ENCODE measurements around the gene RAP1B.
"Not testable (repeated sequence)": the region's sequence is repeated elsewhere in the genome, so short reads cannot be mapped to it uniquely, and the experiment has no call there.

RAP1B gene

GRCh38 chr12:68612697-68613096, 2.0 kb downstream of the RAP1B start:
- no peak for DNase-seq

DNA sequence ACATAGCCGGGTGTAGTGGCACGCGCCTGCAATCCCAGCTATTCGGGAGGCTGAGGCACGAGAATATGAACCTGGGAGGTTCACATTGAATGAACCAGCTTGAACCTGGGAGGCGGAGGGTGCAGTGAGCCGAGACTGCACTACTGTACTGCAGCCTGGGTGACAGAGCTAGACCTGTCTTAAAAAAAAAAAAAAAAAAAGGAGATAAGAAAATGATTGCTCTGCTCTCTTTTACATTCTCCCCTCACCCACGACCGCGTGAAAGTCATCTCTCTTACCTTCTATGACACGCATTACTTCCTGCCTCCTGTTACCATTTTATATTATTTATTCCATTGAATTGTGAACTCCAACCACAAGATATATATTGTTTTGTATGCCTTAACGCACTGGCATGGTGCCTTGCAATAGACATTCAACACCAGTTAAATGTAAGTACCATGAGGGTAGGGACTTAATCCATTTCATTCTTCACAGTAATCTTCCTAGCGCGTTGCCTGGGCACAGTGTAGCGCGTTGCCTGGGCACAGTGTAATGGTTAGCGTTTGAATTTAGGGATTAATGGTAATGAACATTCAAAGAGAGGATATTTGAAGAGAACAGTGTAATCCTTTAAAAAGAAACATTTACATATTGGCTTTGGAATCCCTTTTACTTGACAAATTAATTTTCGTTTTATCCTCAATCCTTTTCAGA, 2.7 kb downstream of the RAP1B start:
- DNase-seq: no peak

DNA sequence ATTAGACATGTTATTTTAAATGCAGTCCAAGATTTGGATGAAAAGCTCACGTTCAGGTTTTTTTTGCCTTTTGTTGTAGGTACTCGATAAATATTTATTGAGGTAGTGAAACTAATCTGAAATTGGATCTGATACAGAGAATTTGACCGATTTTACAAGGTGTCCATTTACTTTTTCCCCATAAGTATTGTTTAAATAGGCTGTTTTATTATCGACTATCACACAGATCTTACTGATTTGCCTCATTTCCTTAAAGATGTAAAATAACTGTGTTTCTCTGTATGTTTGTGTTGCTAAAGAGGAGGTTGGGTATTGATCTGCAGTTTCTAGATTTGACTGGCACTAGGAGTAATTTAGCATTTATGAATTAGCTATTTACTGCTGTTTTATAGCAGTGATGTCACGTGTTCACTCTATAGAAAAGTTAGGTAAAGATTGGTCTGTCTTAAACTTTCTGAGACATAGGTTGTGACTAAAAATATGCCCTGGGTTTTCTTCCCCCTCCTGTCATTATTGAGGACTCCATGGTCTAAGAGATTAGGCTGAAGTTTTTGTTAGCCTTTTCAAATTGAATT, 3.5 kb downstream of the RAP1B start:
- no peak for DNase-seq

DNA sequence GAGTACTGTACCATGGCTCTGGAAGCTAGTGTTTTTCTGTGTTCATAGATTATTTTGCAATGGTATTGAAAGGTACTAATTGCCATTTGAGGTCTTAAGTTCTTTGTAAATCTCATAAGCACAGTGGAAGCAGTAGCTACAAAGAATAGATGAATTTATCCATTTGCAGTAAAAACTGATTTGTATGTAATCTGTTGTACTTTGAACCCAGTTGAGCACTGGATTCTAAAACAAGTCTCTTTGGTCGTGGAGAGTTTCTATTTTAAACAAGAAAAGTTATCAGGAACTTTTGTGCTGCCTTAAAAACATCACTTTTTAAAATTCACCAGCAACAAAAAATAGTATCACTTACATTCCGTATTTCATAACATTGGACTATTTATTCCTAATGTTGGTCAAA, 4.1 kb downstream of the RAP1B start:
- DNase-seq: no peak

DNA sequence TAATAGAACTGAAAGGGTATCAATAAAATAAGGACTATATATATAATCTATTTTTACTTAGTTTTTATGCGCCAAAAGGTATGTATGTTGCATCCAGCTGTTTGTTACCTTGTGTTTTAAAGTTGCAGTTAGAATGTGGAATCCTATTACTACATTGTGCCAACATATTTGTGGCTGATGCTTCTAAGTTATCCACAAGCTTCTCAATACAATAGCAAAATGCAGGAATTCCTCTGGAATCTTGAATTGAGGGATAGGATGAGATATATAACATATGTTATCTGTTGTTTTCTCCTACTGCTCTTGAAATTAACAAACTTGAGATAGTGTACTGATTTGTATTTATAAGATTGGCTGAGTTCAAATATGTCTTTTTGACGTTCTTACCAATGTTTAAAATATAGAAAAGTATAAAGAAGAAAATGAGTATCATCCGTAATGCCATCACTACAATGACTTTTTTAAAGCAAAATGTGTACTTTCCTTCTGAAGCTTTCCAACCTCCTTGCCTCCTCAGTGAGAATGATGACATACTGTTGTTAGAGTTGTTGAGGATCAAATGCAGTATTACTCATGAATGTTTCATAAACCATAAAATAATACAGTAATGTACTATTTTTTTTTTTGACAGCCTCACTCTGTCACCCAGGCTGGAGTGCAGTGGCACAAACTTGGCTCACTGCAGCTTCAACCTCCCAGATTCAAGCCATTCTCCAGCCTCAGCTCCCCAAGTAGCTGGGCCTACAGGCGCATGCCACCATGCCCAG, 6.6 kb downstream of the RAP1B start:
- DNase-seq: no peak

DNA sequence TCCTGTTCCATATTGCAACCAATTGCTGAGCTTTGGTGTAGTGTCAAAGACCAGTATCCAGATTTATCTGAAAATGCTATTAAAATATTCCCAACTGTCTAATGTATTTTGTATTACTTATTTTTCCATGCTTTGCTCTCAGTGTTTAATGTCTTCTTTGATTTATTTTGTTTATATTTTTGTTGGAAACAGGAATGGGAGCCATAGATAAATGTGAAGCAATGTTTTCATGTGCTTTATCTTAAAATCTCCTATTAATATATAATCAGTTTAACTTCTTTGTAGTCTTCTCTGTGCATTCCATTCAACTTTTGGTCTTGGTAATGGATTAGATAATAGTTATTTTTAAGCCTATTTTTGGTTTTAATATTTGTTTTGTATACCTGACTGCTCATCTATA, 8.8 kb downstream of the RAP1B start:
- DNase-seq: no peak

GRCh38 chr12:68620519-68621471, 10.1 kb downstream of the RAP1B start:
- DNase-seq: no peak

DNA sequence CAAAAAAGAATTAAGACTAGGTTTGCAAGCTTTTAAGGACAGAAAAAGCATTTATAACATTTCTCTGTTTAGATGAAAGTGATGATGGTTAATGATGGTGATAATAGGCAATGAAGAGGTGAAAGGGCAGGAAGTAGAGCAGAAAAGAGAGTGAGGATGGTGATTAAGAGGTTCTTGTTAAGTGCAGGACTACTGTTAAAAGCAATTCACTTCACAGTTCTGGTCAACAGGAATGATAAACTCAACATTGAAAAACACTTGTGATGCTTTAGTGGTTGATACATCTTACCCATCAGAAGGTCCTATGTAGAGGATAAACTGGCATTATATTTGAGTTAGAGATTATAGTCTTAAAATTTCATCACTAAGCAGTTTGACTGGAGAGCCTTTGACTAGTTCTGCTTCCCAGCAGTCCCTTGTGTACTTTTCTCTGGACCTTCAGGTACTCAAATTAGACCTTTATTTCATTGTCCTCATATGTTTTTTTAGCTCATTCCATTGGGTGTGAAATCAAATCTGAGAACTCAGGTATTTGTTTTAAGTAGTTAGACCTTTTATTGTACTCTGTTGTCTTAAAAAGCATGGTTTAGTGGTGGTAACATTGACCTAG, 10.9 kb downstream of the RAP1B start:
- DNase-seq: no peak

DNA sequence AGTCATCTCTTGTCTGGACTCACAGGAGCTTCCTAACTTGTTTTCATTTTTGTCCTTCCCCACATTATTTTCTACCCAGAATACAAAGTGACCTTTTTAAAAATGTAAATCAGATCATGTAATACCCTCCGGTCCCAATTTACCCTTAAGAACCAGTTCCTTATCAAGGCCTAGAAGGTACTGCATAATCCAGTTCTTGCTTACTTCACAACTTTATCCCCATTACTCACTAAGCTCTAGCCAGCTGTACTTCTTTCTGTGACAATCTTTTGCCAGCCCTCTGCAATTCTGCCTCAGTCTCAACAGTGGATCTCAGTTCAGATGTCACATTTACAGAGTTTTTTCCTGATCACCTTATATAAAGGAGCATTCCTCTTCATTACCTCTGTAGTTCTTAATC, 11.6 kb downstream of the RAP1B start:
- no peak for DNase-seq

GRCh38 chr12:68623059-68623458, 12.4 kb downstream of the RAP1B start:
- DNase-seq: no peak

DNA sequence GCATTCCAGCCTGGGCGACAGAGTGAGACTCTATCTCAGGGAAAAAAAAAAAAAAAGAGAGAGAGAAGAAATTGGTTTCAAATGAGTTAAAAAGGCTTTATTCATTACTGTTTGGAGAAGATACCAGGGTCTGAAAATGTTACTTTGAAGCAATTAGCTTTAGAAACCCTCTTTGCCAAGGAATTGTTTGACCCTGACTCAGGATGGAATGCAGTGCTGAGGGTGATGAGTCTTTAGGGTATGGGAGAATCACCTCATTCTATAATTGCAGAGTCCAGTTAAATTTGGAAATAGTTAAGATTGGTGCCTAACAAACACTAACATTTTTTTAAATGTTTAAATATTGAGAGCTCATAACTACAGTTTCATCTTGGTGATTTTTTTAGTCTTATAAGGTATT, 13.3 kb downstream of the RAP1B start:
- no peak for DNase-seq

DNA sequence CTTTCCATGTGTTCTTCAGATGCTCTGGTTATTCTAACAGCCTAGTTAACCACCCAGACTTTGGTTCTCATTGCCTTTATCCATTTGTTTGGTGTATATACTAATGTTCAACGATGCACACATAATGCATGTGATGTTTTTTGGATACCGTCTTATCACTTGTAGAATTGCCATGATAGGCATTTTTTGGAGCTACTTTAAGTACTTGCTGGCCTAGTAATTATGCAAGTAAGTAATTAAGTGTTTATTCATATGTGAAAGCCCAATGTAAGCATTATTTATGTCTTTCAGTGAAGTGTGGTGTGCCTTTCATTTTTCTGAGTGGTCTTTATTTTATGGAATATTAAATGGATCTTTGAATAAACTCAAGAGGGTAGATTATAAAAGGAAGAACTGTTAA, 14.2 kb downstream of the RAP1B start:
- DNase-seq: no peak

- DNase-seq: no peak
Observed at GRCh38 chr12:68627673-68628319, 17.1 kb downstream of the RAP1B start.

DNA sequence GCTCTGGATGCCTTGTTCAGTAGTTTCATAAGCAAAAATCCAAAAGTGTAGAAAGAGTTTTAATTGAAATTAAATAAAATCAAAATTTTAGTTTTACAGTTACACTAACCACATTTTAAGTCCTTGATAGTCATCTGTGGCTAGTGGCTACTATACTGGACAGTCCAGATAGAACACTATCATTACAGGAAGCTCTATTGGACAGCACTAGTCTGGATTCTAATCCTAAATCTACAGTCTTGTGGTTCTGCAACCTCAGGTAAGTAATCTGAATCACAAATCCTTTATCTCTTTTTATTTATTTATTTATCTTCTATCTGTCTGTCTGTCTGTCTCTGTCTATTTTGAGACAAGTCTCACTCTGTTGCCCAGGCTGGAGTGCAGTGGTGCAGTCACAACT, 18.0 kb downstream of the RAP1B start:
- no peak for DNase-seq

DNA sequence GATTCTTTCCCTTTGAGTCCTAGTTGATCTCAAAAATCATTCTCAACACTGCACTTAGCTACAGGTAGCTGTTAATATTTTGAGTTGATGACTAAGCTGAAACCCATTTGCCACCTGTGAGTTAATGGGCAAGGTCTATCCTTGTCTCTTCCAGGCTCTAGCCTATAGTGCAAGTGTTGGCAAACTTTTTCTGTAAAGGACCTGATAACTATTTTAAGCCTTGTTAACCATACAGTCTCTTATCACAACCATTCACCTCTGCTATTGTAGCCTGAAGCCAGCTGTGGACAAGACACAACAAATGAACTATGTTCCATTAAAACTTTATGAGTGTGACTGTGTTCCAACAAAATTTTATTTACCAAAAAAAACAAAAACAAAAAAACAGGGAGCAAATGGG, 19.4 kb downstream of the RAP1B start:
- no peak for DNase-seq

GRCh38 chr12:68630598-68630997, 19.9 kb downstream of the RAP1B start:
- DNase-seq: no peak

DNA sequence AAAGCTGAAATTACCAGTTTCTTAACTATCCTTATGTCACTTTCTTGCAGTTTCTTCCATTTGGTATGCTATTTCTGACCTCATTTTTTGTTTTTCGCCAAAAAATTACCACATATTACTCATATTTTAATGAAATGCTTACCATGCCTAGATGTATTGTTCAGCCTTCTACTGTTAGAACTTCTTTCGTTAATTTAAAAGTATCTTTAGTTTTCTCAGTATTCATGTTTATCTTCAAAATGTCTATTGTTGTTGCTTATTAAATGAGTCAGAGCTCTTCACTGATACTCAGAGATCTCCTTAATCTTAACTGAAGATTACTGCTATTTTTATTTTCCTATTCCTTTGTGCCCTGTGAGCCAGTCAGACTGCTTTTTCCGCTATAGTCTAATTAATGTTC, 20.5 kb downstream of the RAP1B start:
- DNase-seq: no peak

DNA sequence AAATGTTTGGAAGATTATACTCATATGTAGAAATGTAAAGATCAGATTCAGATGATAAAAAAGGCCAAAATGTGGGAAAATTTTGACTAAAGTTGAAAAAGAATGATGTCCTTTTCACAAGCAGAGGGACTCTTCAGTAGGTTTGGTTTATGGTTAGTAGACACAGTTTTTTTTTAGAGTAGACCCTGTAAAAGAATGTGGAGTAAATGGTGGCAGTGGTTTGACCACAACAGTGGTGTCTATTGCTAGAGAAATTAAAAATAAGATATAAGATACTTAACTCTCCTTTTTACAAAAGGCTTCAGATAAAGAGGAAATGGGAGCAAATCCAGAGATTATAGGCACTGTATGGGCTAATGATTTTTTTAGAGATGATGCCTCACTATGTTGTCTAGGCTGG, 21.8 kb downstream of the RAP1B start:
- no peak for DNase-seq

DNA sequence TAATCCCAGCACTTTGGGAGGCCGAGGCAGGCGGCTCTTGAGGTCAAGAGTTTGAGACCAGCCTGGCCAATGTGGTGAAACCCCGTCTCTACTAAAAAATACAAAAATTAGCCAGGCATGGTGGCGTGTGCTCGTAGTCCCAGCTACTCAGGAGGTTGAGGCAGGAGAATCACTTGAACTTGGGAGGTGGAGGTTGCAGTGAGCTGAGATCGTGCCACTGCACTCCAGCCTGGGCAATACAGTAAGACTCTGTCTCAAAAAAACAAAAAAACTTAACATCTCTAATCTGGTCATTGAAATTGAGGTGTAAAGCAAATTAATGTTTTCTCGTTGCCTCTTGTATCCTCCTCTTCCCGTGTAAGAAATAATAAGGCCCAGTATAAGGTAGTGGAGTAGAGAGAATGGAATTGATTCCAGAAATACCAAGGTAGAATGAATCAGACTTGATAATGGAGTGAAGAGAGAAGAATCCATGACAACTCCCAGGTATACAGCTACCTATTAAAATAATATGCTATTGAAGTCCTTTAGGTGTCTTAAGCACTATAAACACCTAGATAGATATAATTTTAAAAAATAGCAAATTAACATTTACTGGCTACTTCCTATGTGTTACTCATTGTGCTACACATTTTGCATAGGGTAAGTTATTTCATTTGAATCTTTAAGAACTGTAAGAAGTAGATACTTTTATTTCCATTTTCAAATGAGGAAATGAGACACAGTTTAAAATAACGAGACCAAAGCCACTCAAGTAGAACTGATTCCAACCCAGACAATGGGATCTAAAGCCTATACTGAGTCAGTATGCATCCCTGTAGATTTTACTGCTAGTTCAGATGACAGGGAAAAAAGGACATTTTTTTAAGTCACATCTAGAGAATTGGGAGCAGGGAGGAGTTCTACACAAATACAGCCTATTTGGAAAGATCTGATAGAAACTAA, 23.2 kb downstream of the RAP1B start:
- DNase-seq: no peak

GRCh38 chr12:68636268-68636667, 25.6 kb downstream of the RAP1B start:
- no peak for DNase-seq

- not testable (repeated sequence) for DNase-seq
Observed at GRCh38 chr12:68637439-68637838, 26.7 kb downstream of the RAP1B start.
